Measurements from ENCODE around the gene EXOC4.
"Not testable (repeated sequence)": the region's sequence is repeated elsewhere in the genome, so short reads cannot be mapped to it uniquely, and the experiment has no call there.

The EXOC4 gene

GRCh38 chr7:133629701-133630100 lies 376.8 kb downstream of the EXOC4 start:
- Histone ChIP-seq H3K4me3 (no peak overlapping the region), H3K27ac (no peak overlapping the region)
- DNase-seq (ENCODE audit: low spot score) = no peak
- no peak for TF ChIP-seq CTCF (IDR thresholded peaks at IDR 0.05)

- no peak overlapping the region for H3K27ac ChIP-seq
Observed at GRCh38 chr7:133633055-133633454, 380.2 kb downstream of the EXOC4 start.

GRCh38 chr7:133635541-133635940 lies 382.7 kb downstream of the EXOC4 start:
- Histone ChIP-seq H3K4me3 (no peak overlapping the region), H3K27ac (no peak overlapping the region)
- no peak for TF ChIP-seq CTCF (IDR thresholded peaks at IDR 0.05)
- no peak for DNase-seq (ENCODE audit: low spot score)

More at GRCh38 chr7:133633055-133633454, 380.2 kb downstream of the EXOC4 start:
- DNase-seq (ENCODE audit: low spot score) = no peak
- no peak overlapping the region for H3K4me3 ChIP-seq
- TF ChIP-seq CTCF (IDR thresholded peaks at IDR 0.05) = no peak

- no peak for TF ChIP-seq CTCF (IDR thresholded peaks at IDR 0.05)
- no peak overlapping the region for H3K4me3 ChIP-seq
- DNase-seq (ENCODE audit: low spot score) = no peak
- no peak overlapping the region for H3K27ac ChIP-seq
Observed at GRCh38 chr7:133638857-133639256, 386.0 kb downstream of the EXOC4 start.

GRCh38 chr7:133641436-133641835 lies 388.6 kb downstream of the EXOC4 start:
- Histone ChIP-seq H3K4me3 (no peak overlapping the region), H3K27ac (no peak overlapping the region)
- no peak for TF ChIP-seq CTCF (IDR thresholded peaks at IDR 0.05)
- no peak for DNase-seq (ENCODE audit: low spot score)

GRCh38 chr7:133642907-133643306 lies 390.0 kb downstream of the EXOC4 start:
- TF ChIP-seq CTCF (IDR thresholded peaks at IDR 0.05) = no peak
- H3K27ac ChIP-seq = no peak overlapping the region
- DNase-seq (ENCODE audit: low spot score) = no peak
- no peak overlapping the region for H3K4me3 ChIP-seq

- DNase-seq (ENCODE audit: low spot score); H3K27ac ChIP-seq; H3K4me3 ChIP-seq: not testable (repeated sequence)
Observed at GRCh38 chr7:133643652-133644051, 390.8 kb downstream of the EXOC4 start.

GRCh38 chr7:133645884-133646391 lies 393.1 kb downstream of the EXOC4 start:
- H3K27ac ChIP-seq = no peak overlapping the region
- no peak overlapping the region for H3K4me3 ChIP-seq

More at GRCh38 chr7:133645884-133646391, 393.1 kb downstream of the EXOC4 start:
- no peak for DNase-seq (ENCODE audit: low spot score)
- TF ChIP-seq CTCF (IDR thresholded peaks at IDR 0.05) = no peak

Measured in coronary artery (tissue), 2 donors.